GM12874 (cell line): ENCODE measurements around the gene NFYB.

ENCODE experiments used
- CTCF ChIP-seq: IDR thresholded peaks from 2 replicates; pipeline ENCODE4 v1.5.1; 2011; ENCODE audit warnings: low read depth, mild to moderate bottlenecking, control low read depth, low read length, moderate library complexity; ENCODE audit not compliant: insufficient read depth

NFYB gene

GRCh38 chr12:104131609-104132008 lies 6.4 kb downstream of the NFYB start:
- TF ChIP-seq CTCF = no peak

DNA sequence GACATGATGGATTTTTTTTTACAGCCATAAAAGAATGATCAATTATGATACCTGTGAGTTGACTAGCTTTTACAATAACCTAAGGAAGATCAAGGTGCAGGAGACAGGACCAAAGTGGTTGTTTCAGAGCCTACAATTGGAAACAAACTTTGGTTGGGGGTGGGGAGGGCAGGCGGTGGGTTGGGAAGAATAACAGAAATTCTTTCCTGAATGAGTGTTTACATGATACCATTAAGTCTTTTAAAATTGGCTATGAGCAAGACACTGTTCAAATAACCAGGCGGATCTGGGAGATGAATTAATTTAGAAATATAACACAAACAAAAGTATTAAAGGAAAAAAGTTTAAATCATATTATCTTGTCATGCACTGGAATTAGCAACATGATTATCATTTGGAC lies 7.2 kb downstream of the NFYB start:
- TF ChIP-seq CTCF = no peak

GRCh38 chr12:104126548-104126947 lies 11.5 kb downstream of the NFYB start:
- TF ChIP-seq CTCF = no peak

GRCh38 chr12:104122298-104122697 lies 15.7 kb downstream of the NFYB start:
- TF ChIP-seq CTCF = no peak

GRCh38 chr12:104121001-104121400 lies 17.0 kb downstream of the NFYB start:
- TF ChIP-seq CTCF = no peak

- TF ChIP-seq CTCF = no peak
Observed at GRCh38 chr12:104115587-104115975, 22.4 kb downstream of the NFYB start.

DNA sequence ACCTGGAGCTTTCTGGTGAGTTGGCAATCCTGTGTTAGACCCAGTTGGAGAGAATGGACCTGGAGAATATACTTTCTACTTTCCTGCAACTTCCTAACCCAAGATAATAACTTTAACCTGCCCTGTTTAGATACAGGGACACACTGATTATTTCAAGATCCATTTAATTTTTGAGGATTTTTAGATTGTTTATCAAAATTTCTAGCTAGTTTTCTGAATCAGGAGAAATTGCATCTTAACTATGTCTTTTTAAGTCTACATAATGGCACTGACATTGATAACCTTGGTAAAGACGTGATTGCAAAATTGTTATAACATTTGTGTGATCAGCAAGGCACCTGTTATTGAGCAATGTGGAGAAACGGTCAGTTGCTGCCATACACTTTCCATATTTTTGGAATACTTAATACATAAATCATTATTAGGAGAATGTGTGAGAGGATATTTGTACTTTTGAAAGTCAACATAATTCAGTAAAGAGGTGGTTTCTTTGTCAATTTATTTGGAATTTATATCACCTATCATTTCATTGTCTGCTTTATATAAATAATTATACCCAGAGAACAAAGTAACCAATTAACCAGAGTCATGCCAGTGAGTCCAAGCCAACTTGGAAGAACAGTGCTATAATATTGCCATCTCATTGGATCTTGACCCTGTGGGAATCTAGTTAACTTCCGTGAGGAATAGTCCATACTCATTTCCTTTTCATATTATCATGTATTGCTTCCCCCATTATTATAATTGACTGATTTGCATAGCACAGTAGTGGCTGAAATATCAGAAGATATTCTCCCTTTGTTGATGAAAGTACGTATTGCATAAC lies 28.4 kb downstream of the NFYB start:
- TF ChIP-seq CTCF = no peak
